AG04449 (cell line): Measurements from ENCODE around the gene IRGC.
A peak's percentile ranks its signal among the peaks of the same experiment; 100 is the strongest.
"Not testable (repeated sequence)": the region's sequence is repeated elsewhere in the genome, so short reads cannot be mapped to it uniquely, and the experiment has no call there.

Experiments
- CTCF ChIA-PET: fragments of 350-600 bp; formaldehyde crosslinking; extraction: SDS; loops from one replicate; lab custom pipeline; 2021; ENCODE audit warnings: antibody characterized with exemption; lab: Yijun Ruan, JAX
- POLR2A ChIA-PET: fragments of 400-600, 350-600 bp; formaldehyde crosslinking; extraction: SDS; loops from one replicate; lab custom pipeline; 2020; ENCODE audit warnings: antibody characterized with exemption, inconsistent platforms; lab: Yijun Ruan, JAX
- DNase-seq: peaks from one replicate; pipeline ENCODE4 v3.0.0-alpha.2; 2010; ENCODE audit warnings: low read depth, low spot score
- H3K4me3 ChIP-seq: 2 replicates; pipeline ENCODE4 v1.5.1; 2011; ENCODE audit warnings: low read depth, mild to moderate bottlenecking, control low read depth, low read length
- CTCF ChIP-seq: IDR thresholded peaks from one replicate; pipeline ENCODE4 v1.5.1; 2011; ENCODE audit warnings: mild to moderate bottlenecking, moderate library complexity, low read length, control low read depth, inconsistent platforms; ENCODE audit not compliant: insufficient read depth; ENCODE audit errors: missing control alignments

Gene IRGC

GRCh38 chr19:43759515-43759914 lies 43.6 kb downstream of the IRGC start:
- no peak overlapping the region for H3K4me3 ChIP-seq
- ChIA-PET POLR2A (interaction anchor here (1.0 kb wide), 1 partner anchor 91 kb away, joined by 3 read pairs; no protein-coding TSS in a partner anchor), CTCF (interaction anchor here (1.1 to 16.5 kb wide), 8 partner anchors 9 to 91 kb away, joined by 3 to 203 read pairs (median 6); partner anchors contain the start of gene KCNN4)
- no peak for DNase-seq
- peak; percentile 60 for TF ChIP-seq CTCF

- POLR2A ChIA-PET: no interaction called here
These were observed 45.1 kb downstream of the IRGC start for GRCh38 chr19:43760941-43761340.

GRCh38 chr19:43762814-43763213 lies 46.9 kb downstream of the IRGC start:
- no peak for TF ChIP-seq CTCF
- CTCF ChIA-PET: interaction anchor here (0.9 to 16.5 kb wide), 6 partner anchors 10 to 168 kb away, joined by 3 to 203 read pairs (median 16); no protein-coding TSS in a partner anchor
- DNase-seq: no peak
- no peak overlapping the region for H3K4me3 ChIP-seq
- POLR2A ChIA-PET: interaction anchor here (0.9 to 1.4 kb wide), 2 partner anchors 8 to 94 kb away, joined by 3 to 4 read pairs; partner anchors contain the start of gene SMG9

More at GRCh38 chr19:43760941-43761340, 45.1 kb downstream of the IRGC start:
- DNase-seq: no peak
- no peak for TF ChIP-seq CTCF
- CTCF ChIA-PET: interaction anchor here (1.4 to 16.5 kb wide), 7 partner anchors 7 to 166 kb away, joined by 4 to 203 read pairs (median 8); partner anchors contain the start of gene KCNN4
- no peak overlapping the region for H3K4me3 ChIP-seq

GRCh38 chr19:43763473-43763939 lies 47.6 kb downstream of the IRGC start:
- no peak for TF ChIP-seq CTCF
- DNase-seq: no peak
- no peak overlapping the region for H3K4me3 ChIP-seq
- ChIA-PET CTCF (interaction anchor here (0.8 to 16.5 kb wide), 6 partner anchors 8 to 169 kb away, joined by 3 to 203 read pairs (median 16); partner anchors contain the start of gene SMG9), POLR2A (interaction anchor here (0.6 to 1.4 kb wide), 5 partner anchors 9 to 96 kb away, joined by 3 to 6 read pairs (median 4); partner anchors contain the start of gene SMG9)

GRCh38 chr19:43764684-43765083 lies 48.8 kb downstream of the IRGC start:
- ChIA-PET CTCF (interaction anchor here (1.4 to 16.5 kb wide), 8 partner anchors 9 to 95 kb away, joined by 4 to 203 read pairs (median 20); partner anchors contain the start of genes KCNN4, PLAUR and SMG9), POLR2A (interaction anchor here (0.7 to 2.5 kb wide), 6 partner anchors 10 to 95 kb away, joined by 4 to 18 read pairs (median 4); partner anchors contain the start of genes PLAUR and SMG9)
- not testable (repeated sequence) for H3K4me3 ChIP-seq, DNase-seq

- CTCF ChIA-PET: interaction anchor here (0.7 to 16.5 kb wide), 9 partner anchors 10 to 95 kb away, joined by 4 to 203 read pairs (median 17); partner anchors contain the start of genes KCNN4, PLAUR and SMG9
- POLR2A ChIA-PET: interaction anchor here (0.7 to 2.5 kb wide), 6 partner anchors 10 to 96 kb away, joined by 4 to 18 read pairs (median 4); partner anchors contain the start of genes PLAUR and SMG9
- peak; percentile 87 for DNase-seq
These were observed 49.4 kb downstream of the IRGC start for GRCh38 chr19:43765109-43765876.

More at GRCh38 chr19:43765109-43765876, 49.4 kb downstream of the IRGC start:
- H3K4me3 ChIP-seq: no peak overlapping the region
- no peak for TF ChIP-seq CTCF
